DMS79 (cell line): ENCODE data around the gene USP7.
"Not testable (repeated sequence)": the region's sequence is repeated elsewhere in the genome, so short reads cannot be mapped to it uniquely, and the experiment has no call there.

Experiments used
- DNase-seq: peaks from one replicate; lab custom pipeline; 2025; lab: John Stamatoyannopoulos, UW

Gene USP7

DNA sequence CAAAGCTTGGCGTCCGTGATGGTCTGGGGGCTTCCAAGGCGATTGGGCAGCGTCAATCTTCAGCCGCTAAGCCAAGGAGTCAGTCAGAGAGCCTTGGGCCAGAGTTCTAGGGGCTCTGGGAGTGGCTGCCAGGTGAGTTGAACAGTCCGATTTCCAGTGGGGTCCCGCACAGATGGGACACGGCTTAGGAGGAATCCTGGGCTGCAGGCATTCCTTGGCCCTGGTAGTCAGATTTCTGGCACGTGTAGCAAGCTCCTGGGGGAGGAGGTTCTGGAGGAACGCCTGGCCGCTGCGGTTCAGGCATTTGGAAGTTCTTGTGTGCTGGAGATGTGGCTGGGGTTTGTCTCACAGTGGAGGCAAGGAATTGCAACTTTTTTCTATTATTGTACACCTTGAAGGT lies 120.4 kb downstream of the USP7 start:
- DNase-seq = not testable (repeated sequence)
